RPMI8226 (cell line): ENCODE data around the gene IBA57.
"Not testable (repeated sequence)": the region's sequence is repeated elsewhere in the genome, so short reads cannot be mapped to it uniquely, and the experiment has no call there.

Source experiments
- DNase-seq: peaks from one replicate; pipeline ENCODE4 v3.0.0-alpha.2; 2015

IBA57 gene

GRCh38 chr1:228173528-228174481, 8.2 kb downstream of the IBA57 start:
- peak; percentile 37 for DNase-seq

GRCh38 chr1:228174482-228175315, 9.1 kb downstream of the IBA57 start:
- DNase-seq: peak; percentile 39

- no peak for DNase-seq
These were observed 9.9 kb downstream of the IBA57 start for GRCh38 chr1:228175316-228176023.

- no peak for DNase-seq
These were observed 10.4 kb downstream of the IBA57 start for GRCh38 chr1:228176024-228176395.

GRCh38 chr1:228176461-228177182, 11.0 kb downstream of the IBA57 start:
- DNase-seq: no peak

- DNase-seq: no peak
These were observed 11.5 kb downstream of the IBA57 start for GRCh38 chr1:228177183-228177475.

- DNase-seq: no peak
These were observed 12.4 kb downstream of the IBA57 start for GRCh38 chr1:228177721-228178710.

GRCh38 chr1:228178737-228179684, 13.4 kb downstream of the IBA57 start:
- no peak for DNase-seq

- peak; percentile 50 for DNase-seq
These were observed 14.8 kb downstream of the IBA57 start for GRCh38 chr1:228180271-228180958.

GRCh38 chr1:228180959-228181644, 15.5 kb downstream of the IBA57 start:
- DNase-seq: no peak

- no peak for DNase-seq
These were observed 16.0 kb downstream of the IBA57 start for GRCh38 chr1:228181645-228182034.

- no peak for DNase-seq
These were observed 16.9 kb downstream of the IBA57 start for GRCh38 chr1:228182296-228183030.

- no peak for DNase-seq
These were observed 18.5 kb downstream of the IBA57 start for GRCh38 chr1:228184152-228184551.

- DNase-seq: no peak
These were observed 20.0 kb downstream of the IBA57 start for GRCh38 chr1:228185641-228185965.

GRCh38 chr1:228188249-228188648, 22.6 kb downstream of the IBA57 start:
- DNase-seq: not testable (repeated sequence)

- no peak for DNase-seq
These were observed 24.6 kb downstream of the IBA57 start for GRCh38 chr1:228190182-228190581.

- DNase-seq: no peak
These were observed 25.2 kb downstream of the IBA57 start for GRCh38 chr1:228190778-228191177.

GRCh38 chr1:228194436-228194835, 28.8 kb downstream of the IBA57 start:
- DNase-seq: no peak
